Measurements from ENCODE around the gene ZNF689.

The ZNF689 gene

GRCh38 chr16:30609002-30609925 lies 925 bp downstream of the ZNF689 start:
- peak; percentile 42 to 54 for DNase-seq (ENCODE audit: low read depth in 2 of 2)
- H3K4me3 ChIP-seq (replicated peaks in 1 of 2; ENCODE audit: low read depth in 2 of 2, low read length in 2 of 2): peak overlapping the region; percentile 88 to 89
- TF ChIP-seq CTCF (IDR thresholded peaks at IDR 0.05; ENCODE audit: low read depth, low read length): no peak

- TF ChIP-seq CTCF (IDR thresholded peaks at IDR 0.05; ENCODE audit: low read depth, low read length): no peak
- no peak for DNase-seq (ENCODE audit: low read depth in 2 of 2)
- H3K4me3 ChIP-seq (replicated peaks in 1 of 2; ENCODE audit: low read depth in 2 of 2, low read length in 2 of 2): no peak overlapping the region
Measured at GRCh38 chr16:30606004-30606403, 4.2 kb downstream of the ZNF689 start.

- no peak overlapping the region for H3K4me3 ChIP-seq (replicated peaks in 1 of 2; ENCODE audit: low read depth in 2 of 2, low read length in 2 of 2)
- no peak for TF ChIP-seq CTCF (IDR thresholded peaks at IDR 0.05; ENCODE audit: low read depth, low read length)
Measured at GRCh38 chr16:30605158-30605557, 5.0 kb downstream of the ZNF689 start.

GRCh38 chr16:30604316-30604947 lies 5.8 kb downstream of the ZNF689 start:
- H3K4me3 ChIP-seq (replicated peaks in 1 of 2; ENCODE audit: low read depth in 2 of 2, low read length in 2 of 2): no peak overlapping the region
- no peak for TF ChIP-seq CTCF (IDR thresholded peaks at IDR 0.05; ENCODE audit: low read depth, low read length)
- no peak for DNase-seq (ENCODE audit: low read depth in 2 of 2)

More at GRCh38 chr16:30605158-30605557, 5.0 kb downstream of the ZNF689 start:
- DNase-seq (ENCODE audit: low read depth in 2 of 2): no peak

- H3K4me3 ChIP-seq (replicated peaks in 1 of 2; ENCODE audit: low read depth in 2 of 2, low read length in 2 of 2): no peak overlapping the region
- no peak for DNase-seq (ENCODE audit: low read depth in 2 of 2)
- TF ChIP-seq CTCF (IDR thresholded peaks at IDR 0.05; ENCODE audit: low read depth, low read length): no peak
Measured at GRCh38 chr16:30603945-30604315, 6.3 kb downstream of the ZNF689 start.

GRCh38 chr16:30602616-30603277 lies 7.4 kb downstream of the ZNF689 start:
- no peak overlapping the region for H3K4me3 ChIP-seq (replicated peaks in 1 of 2; ENCODE audit: low read depth in 2 of 2, low read length in 2 of 2)
- DNase-seq (ENCODE audit: low read depth in 2 of 2): peak; percentile 12 to 44
- no peak for TF ChIP-seq CTCF (IDR thresholded peaks at IDR 0.05; ENCODE audit: low read depth, low read length)

Data from cardiac fibroblast (primary cell).